Testis (tissue), 2 donors: Measurements from ENCODE around the gene RASAL1.

Experiments
- CTCF ChIP-seq, 3 experiments: fragments of 450-650 bp in 2 of 3; fragments of 200-600 bp in 1 of 3; sonication (generic) in 1 of 3; IDR thresholded peaks; one replicate each; pipeline ENCODE4 v1.5.1; 2016 to 2019; ENCODE audit warnings: antibody characterized with exemption in 3 of 3, mild to moderate bottlenecking in 2 of 3, moderate library complexity in 1 of 3
- POLR2A ChIP-seq: fragments of 450-650 bp; IDR thresholded peaks from one replicate; pipeline ENCODE4 v1.6.1; 2017; ENCODE audit warnings: antibody characterized with exemption, mild to moderate bottlenecking, moderate library complexity

DNA sequence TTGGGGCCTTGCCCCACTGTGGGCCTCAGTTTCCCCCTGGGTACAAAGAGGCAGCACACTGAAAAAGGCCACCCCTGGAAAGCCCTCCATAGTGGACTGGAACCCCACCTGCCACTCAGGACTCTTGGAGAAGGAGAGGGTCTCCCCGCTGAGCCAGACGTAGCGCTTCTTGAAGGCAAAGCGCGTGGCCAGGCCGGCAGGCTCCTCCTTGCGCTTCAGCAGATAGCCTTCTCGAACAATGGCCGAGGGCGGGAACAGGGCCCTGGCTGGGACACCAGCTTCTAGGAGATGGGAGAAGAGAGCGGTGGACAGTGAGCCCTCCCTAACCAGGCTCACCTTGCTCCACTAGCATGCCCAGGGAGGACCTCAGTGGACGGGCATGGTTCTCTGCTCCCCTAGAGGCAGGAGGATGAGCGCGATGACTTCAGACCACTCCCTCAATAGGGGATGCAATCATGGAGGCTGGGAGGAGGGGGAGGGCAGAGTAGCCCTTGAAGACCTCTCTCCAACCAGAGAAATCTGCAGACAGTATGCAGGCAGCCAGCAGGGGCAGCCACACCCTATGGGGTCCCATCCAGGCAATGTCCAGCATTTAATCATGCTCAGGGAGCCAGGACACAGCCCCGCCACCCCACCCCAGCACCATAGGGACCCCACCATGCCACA, 29.8 kb downstream of the RASAL1 start:
- TF ChIP-seq CTCF (IDR thresholded peaks at IDR 0.05) (no peak), POLR2A (no peak)
